Natural killer cell (primary cell): ENCODE results near the gene ZNF521. TPM values are rescaled to one million over a fixed set of nuclear protein-coding genes. Genes with fewer than 3 reads are reported as not detected.

Experiments used
- ATAC-seq, 3 donors: fragments of 150-1000 bp in 2 of 3; fragments of 200-7000 bp in 1 of 3; cut with Tn5 transposase; 1 replicate in 1 of 3; 2 replicates in 2 of 3; pipeline ENCODE4 v1.10.0; 2021; ENCODE audit warnings: mild to moderate bottlenecking in 2 of 3, moderate library complexity in 2 of 3
- DNase-seq, 2 donors: peaks; one replicate each; pipeline versions ENCODE4 v3.0.0 to v3.0.0-alpha.2; 2013 to 2021; ENCODE audit warnings: mixed read lengths in 1 of 2
- H3K27ac ChIP-seq: one replicate; pipeline ENCODE4 v1.5.1; 2013; ENCODE audit warnings: mild to moderate bottlenecking, low read length
- H3K27me3 ChIP-seq: one replicate; pipeline ENCODE4 v1.6.1; 2013; ENCODE audit warnings: low read length; ENCODE audit not compliant: control insufficient read depth, insufficient read depth
- H3K36me3 ChIP-seq: one replicate; pipeline ENCODE4 v1.6.1; 2013; ENCODE audit warnings: low read length; ENCODE audit not compliant: control insufficient read depth, insufficient read depth
- H3K4me1 ChIP-seq: one replicate; pipeline ENCODE4 v1.6.1; 2013; ENCODE audit warnings: low read length; ENCODE audit not compliant: control insufficient read depth, insufficient read depth
- H3K4me3 ChIP-seq: one replicate; pipeline ENCODE4 v1.5.1; 2013; ENCODE audit warnings: low read length
- H3K9me3 ChIP-seq: one replicate; pipeline ENCODE4 v1.6.1; 2013; ENCODE audit warnings: low read length; ENCODE audit not compliant: control insufficient read depth, insufficient read depth
- H3K27ac Mint-ChIP-seq, 2 donors: one replicate each; pipeline ENCODE4 v1.8.0; 2022; ENCODE audit warnings: mild to moderate bottlenecking in 2 of 2, mixed read lengths in 2 of 2, moderate library complexity in 1 of 2
- H3K27me3 Mint-ChIP-seq, 2 donors: one replicate each; pipeline ENCODE4 v1.8.0; 2022; ENCODE audit warnings: low read depth in 2 of 2, mixed read lengths in 2 of 2
- H3K36me3 Mint-ChIP-seq: one replicate; pipeline ENCODE4 v1.8.0; 2022; ENCODE audit warnings: mixed read lengths
- H3K4me1 Mint-ChIP-seq, 2 donors: one replicate each; pipeline ENCODE4 v1.8.0; 2022; ENCODE audit warnings: mixed read lengths in 2 of 2
- H3K4me3 Mint-ChIP-seq: one replicate; pipeline ENCODE4 v1.8.0; 2022; ENCODE audit warnings: mild to moderate bottlenecking, moderate library complexity, mixed read lengths
- H3K9me3 Mint-ChIP-seq, 2 donors: one replicate each; pipeline ENCODE4 v1.8.0; 2022; ENCODE audit warnings: mixed read lengths in 2 of 2
- WGBS: methylation state at CpG from one replicate; pipeline ENCODE4 v1.1.7; 2013; ENCODE audit warnings: missing lambda C conversion rate; ENCODE audit not compliant: insufficient coverage; 5-methylcytosine and 5-hydroxymethylcytosine counted together
- intact Hi-C: fragments of 100-400 bp; cut with micrococcal nuclease; formaldehyde crosslinking; loops from one replicate; pipeline ENCODE4 v1.14.2; 2022
- total RNA-seq, 4 donors: library from RNA; stranded (reverse); fragments of 120-200 nt in 1 of 4; gene quantifications; one replicate each; pipeline versions ENCODE4 v1.2.3 to v1.2.4, GENCODE V29; 2013 to 2022
- TF ChIP-seq, protein P1 (sequence below): fragments of 200-600 bp; IDR thresholded peaks from one replicate; pipeline ENCODE4 v1.8.0; 2022; ENCODE audit warnings: antibody characterized with exemption

ZNF521 gene
- total RNA-seq, 3 donors from 2014 or later (not counting 1 experiment from before 2014, with no cell fraction given): 0.19 to 3.5 (median 0.54) TPM

DNA sequence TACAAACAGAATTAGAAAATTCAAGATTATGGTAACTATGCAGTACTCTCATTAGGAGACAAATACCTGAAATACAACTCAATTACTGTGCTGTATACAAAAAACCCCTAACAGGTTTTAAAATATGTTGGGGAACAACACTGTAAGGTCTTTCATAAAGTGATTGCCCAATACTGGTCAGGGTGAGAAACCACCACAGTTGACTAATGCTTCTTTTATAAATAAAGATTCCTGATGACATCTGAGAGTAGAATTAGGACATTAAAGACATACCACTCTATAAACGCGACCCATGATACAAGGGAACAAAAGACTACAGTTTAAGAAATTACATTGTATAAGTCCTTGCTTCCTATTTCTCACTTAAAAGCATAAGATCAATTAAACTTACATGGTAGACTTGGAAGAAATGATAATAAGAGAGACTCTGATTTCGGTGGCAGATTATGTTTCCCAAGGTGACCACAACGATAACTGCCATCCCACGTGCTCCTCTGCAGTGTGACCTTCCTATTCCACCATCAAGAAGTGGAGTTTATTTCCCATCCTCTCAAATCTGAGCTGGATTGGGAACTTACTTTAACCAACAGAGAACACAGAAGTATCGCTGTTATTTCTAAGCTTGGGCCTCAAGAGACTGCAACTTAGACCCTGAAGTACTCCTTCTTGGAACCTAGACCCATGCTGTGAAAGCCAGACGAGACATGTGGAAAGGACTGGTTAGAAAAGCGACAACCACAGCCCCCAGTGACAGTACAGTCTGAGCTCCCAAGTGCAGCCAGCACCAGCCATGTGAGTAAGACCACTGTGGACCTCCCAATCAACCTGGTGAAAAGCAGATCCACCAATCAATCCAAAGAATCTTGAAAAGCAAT is 52.3 kb downstream of the ZNF521 start:
- 60% methylated on average over 6 of the region's 8 CpGs for WGBS
- no peak overlapping the region for H3K4me3 Mint-ChIP-seq
- peak in 1 of 3 donors; percentile 68 for ATAC-seq

DNA sequence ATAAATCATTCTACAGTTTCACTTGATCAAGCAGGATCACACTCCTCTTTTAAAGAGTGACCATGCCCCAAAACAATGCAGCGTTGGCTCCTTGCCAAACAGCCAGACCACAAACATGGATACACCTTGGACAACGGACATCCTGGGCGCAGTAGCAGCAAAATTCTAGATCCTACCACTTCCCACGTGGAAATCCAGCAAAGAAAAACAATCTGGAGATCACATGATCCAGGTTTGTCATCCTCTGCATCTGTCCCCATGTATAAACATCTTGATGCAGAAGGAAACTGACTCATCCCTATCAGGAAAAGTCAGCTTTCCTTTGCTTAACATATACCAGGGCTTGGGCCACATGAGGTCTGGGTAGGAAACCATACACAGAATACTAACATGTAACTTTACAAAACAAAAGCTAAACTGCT is 53.1 kb downstream of the ZNF521 start:
- Histone ChIP-seq H3K27ac (no peak overlapping the region), H3K9me3 (no peaks in the 10 kb centered on the region), H3K4me1 (peaks cover 4% of the 10 kb centered on the region), H3K4me3 (no peak overlapping the region), H3K36me3 (no peaks in the 10 kb centered on the region), H3K27me3 (no peaks in the 10 kb centered on the region)
- no peak for DNase-seq
- Mint-ChIP-seq H3K4me3 (no peak overlapping the region), H3K9me3 (no peaks in the 10 kb centered on the region), H3K4me1 (peaks cover 15 to 18% of the 10 kb centered on the region in 2 donors), H3K27me3 (peaks cover 0 to 20% of the 10 kb centered on the region in 2 donors), H3K27ac (no peak overlapping the region), H3K36me3 (no peaks in the 10 kb centered on the region)
- ATAC-seq: no peak
- intact Hi-C loops: no loop called here
- TF ChIP-seq, protein P1, sequence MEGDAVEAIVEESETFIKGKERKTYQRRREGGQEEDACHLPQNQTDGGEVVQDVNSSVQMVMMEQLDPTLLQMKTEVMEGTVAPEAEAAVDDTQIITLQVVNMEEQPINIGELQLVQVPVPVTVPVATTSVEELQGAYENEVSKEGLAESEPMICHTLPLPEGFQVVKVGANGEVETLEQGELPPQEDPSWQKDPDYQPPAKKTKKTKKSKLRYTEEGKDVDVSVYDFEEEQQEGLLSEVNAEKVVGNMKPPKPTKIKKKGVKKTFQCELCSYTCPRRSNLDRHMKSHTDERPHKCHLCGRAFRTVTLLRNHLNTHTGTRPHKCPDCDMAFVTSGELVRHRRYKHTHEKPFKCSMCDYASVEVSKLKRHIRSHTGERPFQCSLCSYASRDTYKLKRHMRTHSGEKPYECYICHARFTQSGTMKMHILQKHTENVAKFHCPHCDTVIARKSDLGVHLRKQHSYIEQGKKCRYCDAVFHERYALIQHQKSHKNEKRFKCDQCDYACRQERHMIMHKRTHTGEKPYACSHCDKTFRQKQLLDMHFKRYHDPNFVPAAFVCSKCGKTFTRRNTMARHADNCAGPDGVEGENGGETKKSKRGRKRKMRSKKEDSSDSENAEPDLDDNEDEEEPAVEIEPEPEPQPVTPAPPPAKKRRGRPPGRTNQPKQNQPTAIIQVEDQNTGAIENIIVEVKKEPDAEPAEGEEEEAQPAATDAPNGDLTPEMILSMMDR: no peak
- 32% methylated on average over 4 of the region's 4 CpGs for WGBS

More for the DNA sequence above, 52.3 kb downstream of the ZNF521 start:
- Histone ChIP-seq H3K9me3 (no peaks in the 10 kb centered on the region), H3K4me3 (no peak overlapping the region), H3K27ac (no peak overlapping the region), H3K36me3 (no peaks in the 10 kb centered on the region), H3K4me1 (peaks cover 4% of the 10 kb centered on the region), H3K27me3 (no peaks in the 10 kb centered on the region)
- peaks cover 0 to 25% of the 10 kb centered on the region in 2 donors for H3K27me3 Mint-ChIP-seq
- no peak for DNase-seq
- H3K27ac Mint-ChIP-seq: no peak overlapping the region
- intact Hi-C loops: loop anchor here (10.0 kb wide), 1 partner anchor 45 kb away; no protein-coding TSS in a partner anchor
- no peaks in the 10 kb centered on the region for H3K36me3 Mint-ChIP-seq
- TF ChIP-seq, protein P1: no peak
- H3K4me1 Mint-ChIP-seq: peaks cover 15 to 18% of the 10 kb centered on the region in 2 donors
- H3K9me3 Mint-ChIP-seq: no peaks in the 10 kb centered on the region

DNA sequence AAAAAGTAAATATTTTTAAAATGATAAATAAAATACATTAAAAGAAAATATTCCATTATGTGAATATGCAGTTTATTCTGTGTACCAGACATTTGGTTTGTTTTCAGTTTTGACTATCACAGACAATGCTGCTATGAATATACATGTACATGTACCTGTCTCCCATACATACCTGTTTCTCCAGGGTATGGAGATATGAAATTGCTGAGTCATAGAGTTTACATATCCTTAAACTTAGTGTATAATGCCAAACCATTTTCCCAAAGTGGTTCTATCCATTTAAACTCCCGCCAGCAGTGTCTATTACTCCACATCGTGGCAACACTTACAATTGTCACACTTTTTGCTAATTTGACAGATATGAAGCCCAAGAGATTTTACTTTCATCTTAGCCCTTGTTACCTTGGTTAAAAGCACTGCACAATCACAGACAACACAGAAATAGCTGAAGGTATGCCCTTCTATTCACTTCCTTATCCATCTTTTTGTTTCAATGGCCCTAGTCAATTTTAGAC is 56.3 kb downstream of the ZNF521 start:
- TF ChIP-seq, protein P1: no peak
- peaks cover 6 to 20% of the 10 kb centered on the region in 2 donors for H3K27me3 Mint-ChIP-seq
- DNase-seq (no peak), ATAC-seq (no peak)
- no peak overlapping the region for H3K27ac ChIP-seq
- H3K4me3 Mint-ChIP-seq: no peak overlapping the region
- H3K9me3 Mint-ChIP-seq: no peaks in the 10 kb centered on the region
- H3K4me1 ChIP-seq: peaks cover 4% of the 10 kb centered on the region
- no peak overlapping the region for H3K27ac Mint-ChIP-seq
- no peaks in the 10 kb centered on the region for H3K36me3 Mint-ChIP-seq
- peaks cover 15 to 18% of the 10 kb centered on the region in 2 donors for H3K4me1 Mint-ChIP-seq
- H3K4me3 ChIP-seq: no peak overlapping the region
- no peaks in the 10 kb centered on the region for H3K9me3 ChIP-seq
- H3K36me3 ChIP-seq: no peaks in the 10 kb centered on the region
- 88% methylated on average over 2 of the region's 2 CpGs for WGBS
- no peaks in the 10 kb centered on the region for H3K27me3 ChIP-seq
- intact Hi-C loops: no loop called here
